A549 (cell line): ENCODE measurements around the gene CAB39.

Experiments
- CBX8 ChIP-seq: fragments of 200-600 bp; sonication (generic); IDR thresholded peaks from 2 replicates; pipeline ENCODE4 v1.6.1; 2016
- CEBPB ChIP-seq, 2 experiments: fragments of >200 bp in 1 of 2; sonication (Bioruptor Twin) in 1 of 2; formaldehyde crosslinking in 1 of 2; IDR thresholded peaks; 2 replicates each; pipeline ENCODE4 v1.6.1; 2012 to 2016
- EP300 ChIP-seq, 2 experiments: fragments of >200 bp; sonication (Bioruptor Twin); formaldehyde crosslinking; IDR thresholded peaks; 2 replicates in 1 of 2; 3 replicates in 1 of 2; pipeline ENCODE4 v1.6.1; 2016 to 2017
- ESRRA ChIP-seq: fragments of 150-350 bp; IDR thresholded peaks from 2 replicates; pipeline ENCODE4 v1.6.1; 2014; ENCODE audit warnings: mild to moderate bottlenecking, low read length, borderline replicate concordance
- RAD21 ChIP-seq, 2 experiments: fragments of >200 bp in 1 of 2; sonication (Bioruptor Twin) in 1 of 2; formaldehyde crosslinking in 1 of 2; IDR thresholded peaks in 1 of 2; conservative IDR thresholded peaks in 1 of 2; 2 replicates in 1 of 2; 3 replicates in 1 of 2; pipeline ENCODE4 v1.6.1; 2012 to 2018; ENCODE audit warnings: inconsistent platforms in 1 of 2
- RCOR1 ChIP-seq: fragments of 150-350 bp; IDR thresholded peaks from 2 replicates; pipeline ENCODE4 v1.6.1; 2014; ENCODE audit warnings: antibody characterized with exemption, low read length, low read depth
- TF ChIP-seq, protein P1 (sequence below): fragments of 450-650 bp; IDR thresholded peaks from 2 replicates; pipeline ENCODE4 v1.6.1; 2014; ENCODE audit warnings: antibody characterized with exemption
- TF ChIP-seq, protein P2 (sequence below): fragments of >200 bp; sonication (Bioruptor Twin); formaldehyde crosslinking; IDR thresholded peaks from 3 replicates; pipeline ENCODE4 v1.5.1; 2016

DNA sequence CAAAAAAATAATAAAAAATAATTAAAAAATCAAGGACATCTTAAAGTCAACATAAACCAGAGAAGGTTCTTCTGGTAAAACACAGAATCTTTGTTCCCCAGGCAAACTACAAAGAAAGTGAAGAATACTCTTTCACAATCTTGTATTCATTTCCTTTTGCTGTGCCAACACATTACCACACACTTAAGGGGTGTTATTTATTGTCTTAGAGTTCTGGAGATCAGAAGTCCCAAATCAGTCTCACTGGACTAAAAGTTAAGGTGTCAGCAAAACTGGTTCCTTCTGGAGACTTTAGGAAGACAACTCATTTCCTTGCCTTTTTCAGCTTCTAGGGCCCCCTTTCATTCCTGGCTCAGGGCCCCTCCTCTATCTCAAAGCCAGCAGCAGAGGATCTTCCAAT is 12.2 kb upstream of the CAB39 start:
- TF ChIP-seq, protein P1, sequence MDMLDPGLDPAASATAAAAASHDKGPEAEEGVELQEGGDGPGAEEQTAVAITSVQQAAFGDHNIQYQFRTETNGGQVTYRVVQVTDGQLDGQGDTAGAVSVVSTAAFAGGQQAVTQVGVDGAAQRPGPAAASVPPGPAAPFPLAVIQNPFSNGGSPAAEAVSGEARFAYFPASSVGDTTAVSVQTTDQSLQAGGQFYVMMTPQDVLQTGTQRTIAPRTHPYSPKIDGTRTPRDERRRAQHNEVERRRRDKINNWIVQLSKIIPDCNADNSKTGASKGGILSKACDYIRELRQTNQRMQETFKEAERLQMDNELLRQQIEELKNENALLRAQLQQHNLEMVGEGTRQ: no peak
- TF ChIP-seq, protein P2, sequence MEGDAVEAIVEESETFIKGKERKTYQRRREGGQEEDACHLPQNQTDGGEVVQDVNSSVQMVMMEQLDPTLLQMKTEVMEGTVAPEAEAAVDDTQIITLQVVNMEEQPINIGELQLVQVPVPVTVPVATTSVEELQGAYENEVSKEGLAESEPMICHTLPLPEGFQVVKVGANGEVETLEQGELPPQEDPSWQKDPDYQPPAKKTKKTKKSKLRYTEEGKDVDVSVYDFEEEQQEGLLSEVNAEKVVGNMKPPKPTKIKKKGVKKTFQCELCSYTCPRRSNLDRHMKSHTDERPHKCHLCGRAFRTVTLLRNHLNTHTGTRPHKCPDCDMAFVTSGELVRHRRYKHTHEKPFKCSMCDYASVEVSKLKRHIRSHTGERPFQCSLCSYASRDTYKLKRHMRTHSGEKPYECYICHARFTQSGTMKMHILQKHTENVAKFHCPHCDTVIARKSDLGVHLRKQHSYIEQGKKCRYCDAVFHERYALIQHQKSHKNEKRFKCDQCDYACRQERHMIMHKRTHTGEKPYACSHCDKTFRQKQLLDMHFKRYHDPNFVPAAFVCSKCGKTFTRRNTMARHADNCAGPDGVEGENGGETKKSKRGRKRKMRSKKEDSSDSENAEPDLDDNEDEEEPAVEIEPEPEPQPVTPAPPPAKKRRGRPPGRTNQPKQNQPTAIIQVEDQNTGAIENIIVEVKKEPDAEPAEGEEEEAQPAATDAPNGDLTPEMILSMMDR: no peak
- no peak for TF ChIP-seq CBX8
- no peak for TF ChIP-seq EP300 (IDR thresholded peaks at IDR 0.05)
- no peak for TF ChIP-seq ESRRA
- TF ChIP-seq CEBPB (IDR thresholded peaks at IDR 0.05): no peak
- TF ChIP-seq RCOR1: no peak
- TF ChIP-seq RAD21 (conservative IDR thresholded peaks at IDR 0.05 in 1 of 2, IDR thresholded peaks at IDR 0.05 in 1 of 2): no peak
